GM19023 (cell line): ENCODE data around the gene C2CD2.
"Not testable (repeated sequence)": the region's sequence is repeated elsewhere in the genome, so short reads cannot be mapped to it uniquely, and the experiment has no call there.

Experiments
- ATAC-seq: cut with Tn5 transposase; IDR thresholded peaks from one replicate; pipeline ENCODE4 v1.9.1; 2021; ENCODE audit warnings: mild to moderate bottlenecking, moderate library complexity; ENCODE audit not compliant: unreplicated experiment

C2CD2 gene

DNA sequence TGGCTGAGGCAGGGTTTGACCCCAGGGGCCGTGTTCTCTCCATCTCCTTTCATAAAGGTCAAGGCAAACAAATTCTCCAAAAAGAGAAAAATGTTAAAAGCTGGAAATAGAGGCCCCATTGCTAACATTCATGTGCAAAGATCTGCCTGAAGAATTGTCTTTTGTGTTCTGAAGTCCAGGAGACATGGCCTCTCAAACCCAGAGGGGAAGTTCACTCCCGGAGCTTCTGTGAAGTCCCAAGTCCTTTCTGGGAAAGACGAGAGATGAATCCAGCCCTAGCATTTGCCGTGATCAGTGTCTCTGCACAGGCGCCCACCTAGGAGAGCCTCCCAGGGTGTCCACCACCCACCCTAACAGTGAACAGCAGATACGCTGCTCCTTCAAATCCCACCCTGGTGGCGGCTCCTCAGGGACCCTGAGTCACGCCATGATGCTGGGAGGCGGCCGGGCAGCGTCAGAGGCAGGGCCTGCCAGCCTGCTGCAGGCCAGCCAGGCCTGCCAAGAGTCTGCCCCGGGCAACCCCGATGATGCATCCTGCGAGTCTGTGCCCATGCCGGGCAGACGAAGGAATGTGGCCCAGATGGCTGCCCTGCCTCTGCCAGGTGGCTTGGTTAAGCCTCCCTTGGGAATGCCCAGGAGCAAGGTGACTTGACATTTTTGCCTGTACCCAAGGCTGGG, 5.2 kb upstream of the C2CD2 start:
- ATAC-seq = no peak

DNA sequence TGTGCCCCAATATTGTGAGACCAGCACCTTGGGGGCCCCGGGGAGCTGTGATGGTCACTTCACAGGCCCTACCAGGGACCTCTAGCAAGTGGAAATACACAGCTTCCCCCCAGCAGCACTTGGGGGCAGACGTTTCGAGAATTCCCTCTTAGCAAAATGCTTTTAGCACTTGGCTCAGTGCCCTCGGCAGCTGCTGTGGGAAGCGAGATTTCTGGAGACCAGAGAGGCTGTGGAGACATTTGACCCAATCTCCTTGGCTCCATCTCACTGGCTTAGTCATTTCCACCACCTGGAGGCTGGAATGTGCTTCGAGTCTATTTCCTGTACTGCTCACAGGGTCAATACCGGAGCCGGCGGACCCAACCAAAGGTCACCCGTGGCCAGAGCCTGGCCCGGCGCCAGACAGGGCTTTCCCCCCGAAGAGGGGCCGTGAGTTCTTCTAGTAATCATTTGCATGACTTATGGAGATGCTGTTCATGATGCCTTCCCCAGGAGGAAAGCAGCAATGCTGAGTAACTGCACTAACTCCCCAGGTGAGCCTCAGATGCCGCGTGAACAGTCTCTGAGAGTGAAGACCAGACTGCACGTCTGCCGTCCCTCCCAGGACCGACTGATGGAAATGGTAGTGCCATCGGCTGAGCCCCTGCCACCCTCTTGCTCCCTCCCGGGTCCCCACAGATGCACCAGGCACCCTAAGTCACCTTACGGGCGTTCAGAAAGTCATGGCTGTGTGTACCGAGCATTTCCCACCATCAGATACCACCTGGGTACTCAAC, 4.4 kb upstream of the C2CD2 start:
- no peak for ATAC-seq

DNA sequence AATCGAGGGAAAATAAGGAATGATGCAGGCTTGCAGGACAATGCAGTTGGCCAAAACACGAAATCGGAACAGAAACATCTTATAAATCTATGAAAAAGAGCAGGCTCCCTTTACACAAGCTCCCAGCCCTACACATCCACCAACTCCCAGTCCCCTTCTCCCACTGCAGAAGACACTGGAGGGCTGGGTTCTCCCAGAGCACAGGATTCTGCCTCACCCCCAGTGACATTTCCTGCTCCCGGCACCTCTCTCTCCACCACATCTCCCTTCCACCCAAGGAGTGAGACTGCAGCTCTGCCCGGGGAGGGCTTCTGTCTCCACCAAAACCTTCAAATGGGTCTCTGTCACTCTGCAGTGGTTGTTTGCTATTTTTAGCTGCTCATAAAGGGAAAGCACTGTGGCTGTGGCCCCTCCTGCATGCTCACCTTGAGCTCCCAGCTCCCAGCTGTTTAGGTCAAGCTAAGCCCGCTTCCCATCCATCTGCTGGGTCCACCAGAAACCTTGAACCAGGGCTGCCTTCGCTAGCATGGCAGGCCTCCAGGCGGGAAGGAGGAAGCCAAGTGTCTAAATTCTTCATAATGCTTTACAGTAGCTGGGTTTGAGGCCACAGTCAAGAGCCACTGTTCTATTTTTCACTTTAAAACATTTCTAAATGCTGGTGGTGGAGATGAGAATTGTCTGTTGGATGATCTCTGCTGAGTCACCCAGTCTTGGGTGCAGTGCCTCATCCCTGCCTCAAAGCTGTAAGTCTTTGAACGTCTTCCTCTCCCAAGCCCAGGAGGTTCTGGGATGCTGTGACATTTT, 3.3 kb upstream of the C2CD2 start:
- ATAC-seq = no peak

DNA sequence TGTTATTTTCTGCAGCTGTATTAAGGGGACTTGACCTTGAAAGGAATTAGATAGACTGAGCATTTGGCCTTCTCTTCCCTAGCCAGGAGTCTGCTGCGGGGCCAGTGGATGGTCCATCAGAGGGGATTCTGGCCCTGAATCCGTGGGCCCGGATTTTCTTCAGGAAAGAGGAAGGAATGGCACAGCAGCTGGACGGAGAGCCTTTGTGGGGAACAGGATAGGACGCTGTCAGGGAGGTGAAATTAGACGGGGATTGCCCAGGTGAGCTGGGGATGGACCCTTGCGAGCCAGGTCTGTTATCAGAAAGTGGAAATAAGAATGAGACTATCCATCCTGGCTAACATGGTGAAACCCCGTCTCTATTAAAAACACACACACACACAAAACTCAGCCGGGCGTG, 1.7 kb upstream of the C2CD2 start:
- no peak for ATAC-seq

DNA sequence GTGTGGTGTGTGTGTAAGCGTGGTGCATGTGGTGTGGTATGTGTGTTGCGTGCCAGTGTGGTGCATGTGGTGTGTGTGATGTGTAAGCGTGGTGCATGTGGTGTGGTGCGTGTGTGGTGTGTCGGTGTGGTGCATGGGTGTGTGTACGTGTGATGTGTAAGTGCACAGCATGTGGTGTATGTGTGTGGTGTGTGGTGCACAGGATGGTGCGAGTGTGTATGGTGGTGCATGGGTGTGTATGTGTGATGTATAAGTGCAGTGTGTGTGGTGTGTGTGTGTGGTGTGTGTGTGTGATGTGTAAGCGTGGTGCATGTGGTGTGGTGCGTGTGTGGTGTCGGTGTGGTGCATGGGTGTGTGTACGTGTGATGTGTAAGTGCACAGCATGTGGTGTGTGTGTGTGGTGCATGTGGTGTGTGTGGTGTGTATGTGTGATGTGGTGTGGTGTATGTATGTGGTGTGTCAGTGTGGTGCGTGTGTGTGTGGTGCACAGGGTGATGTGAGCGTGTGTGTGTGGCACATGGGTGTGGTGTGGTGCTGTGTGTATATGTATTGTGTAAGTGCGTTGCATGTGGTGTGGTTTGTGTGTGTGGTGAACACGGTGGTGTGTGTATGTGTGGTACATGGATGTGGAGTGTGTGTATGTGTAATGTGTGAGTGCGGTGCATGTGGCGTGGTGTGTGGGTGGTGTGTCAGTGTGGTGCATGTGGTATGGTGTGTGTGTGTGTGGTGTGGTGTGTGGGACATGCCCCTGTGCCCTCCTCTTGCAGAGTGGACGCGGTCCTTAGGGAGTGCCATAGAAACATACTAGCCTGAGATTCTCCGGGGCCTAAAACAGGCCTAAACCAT, 1.1 kb upstream of the C2CD2 start:
- ATAC-seq = no peak

DNA sequence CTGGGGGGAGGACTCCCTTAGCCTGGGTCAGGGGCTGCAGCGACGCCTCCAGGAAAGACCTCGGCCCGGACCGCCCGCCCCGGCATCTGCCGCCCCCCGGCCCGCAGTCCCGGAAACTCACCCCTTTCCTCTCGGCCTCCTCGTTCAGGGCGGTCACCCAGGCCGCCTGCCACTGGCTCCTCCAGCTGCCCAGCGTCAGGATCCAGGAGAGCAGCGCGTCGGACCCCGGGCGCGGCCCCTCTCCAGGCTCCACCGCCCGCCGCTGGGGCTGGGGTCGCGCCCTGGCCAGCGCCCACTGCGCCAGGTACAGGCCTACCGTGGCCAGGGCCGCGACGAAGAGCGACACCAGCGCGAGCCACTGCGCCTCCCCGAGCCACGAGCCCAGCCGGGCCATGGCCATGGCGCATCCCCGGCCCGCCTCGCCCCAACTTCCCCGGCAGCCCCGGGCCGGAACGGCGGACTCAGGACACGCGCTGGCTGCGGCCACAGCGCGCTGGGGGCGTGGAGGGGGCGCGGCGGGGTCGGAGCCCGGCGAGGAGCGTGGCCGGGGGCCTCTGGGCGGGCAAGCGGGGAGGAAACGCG, 478 bp downstream of the C2CD2 start:
- ATAC-seq = no peak

DNA sequence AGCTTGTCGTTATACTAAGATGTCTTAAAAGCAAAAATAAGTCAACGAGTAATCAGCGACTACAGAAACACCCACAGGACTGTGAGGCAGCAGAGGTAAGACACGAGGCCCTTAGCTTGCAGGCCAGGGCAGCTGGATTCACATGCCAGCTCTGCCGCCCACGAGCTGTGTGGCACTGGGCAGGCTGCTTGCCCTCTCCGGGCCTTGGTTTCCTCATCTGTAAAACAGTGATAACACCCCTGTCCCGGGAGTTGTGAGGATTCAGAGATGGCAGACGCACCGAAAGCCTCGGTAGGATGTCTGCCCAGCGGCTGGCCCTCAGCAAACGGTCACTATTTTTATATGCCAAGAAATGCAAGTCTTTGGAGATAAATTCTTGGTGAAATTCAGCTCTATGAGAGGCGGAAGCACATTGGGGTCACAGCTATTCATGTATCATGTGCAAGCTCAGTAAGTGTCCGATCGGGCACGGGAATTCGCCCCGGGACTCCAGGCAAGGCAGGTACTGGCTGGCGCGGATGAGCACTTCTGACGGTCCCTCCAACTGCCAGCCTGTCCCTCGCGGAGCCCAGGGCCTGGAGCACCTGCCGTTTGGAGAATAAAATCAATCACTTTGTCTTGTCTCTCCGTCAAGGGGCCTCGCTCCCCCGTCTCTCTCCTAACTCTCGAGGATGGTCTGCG, 1.1 kb downstream of the C2CD2 start:
- ATAC-seq = no peak

DNA sequence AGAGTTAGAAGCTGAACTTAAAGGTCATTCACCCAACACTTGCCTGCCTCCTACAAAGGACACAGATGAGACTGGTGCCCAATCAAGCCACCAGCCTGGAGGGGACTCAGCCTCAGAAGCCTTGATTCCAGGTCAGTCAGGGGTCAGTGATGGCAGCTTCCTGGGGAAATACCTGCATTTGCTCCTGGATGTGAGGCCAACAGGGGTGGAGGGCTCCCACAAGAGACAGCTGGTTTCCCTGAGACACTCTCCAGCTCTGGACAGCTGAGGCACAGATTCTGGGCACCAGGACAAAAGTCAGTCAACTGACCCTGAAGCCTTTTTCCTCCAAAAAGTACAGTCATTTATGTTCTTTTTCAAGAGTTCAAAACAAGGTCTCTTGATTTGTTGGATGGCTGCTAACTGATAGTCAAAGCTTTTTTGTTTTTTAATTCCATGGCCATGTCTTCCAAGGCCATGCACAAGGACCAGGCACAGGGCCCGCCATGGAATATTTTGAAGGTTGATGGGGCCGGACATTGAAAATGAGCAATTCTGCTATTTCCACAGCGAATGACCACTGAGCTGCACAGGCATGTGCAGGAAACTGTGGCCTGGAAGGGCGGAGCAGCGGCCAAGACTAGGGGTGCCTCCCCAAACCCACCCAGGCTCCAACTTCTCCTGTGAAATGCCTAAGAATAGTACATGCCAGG, 1.8 kb downstream of the C2CD2 start:
- ATAC-seq = no peak

DNA sequence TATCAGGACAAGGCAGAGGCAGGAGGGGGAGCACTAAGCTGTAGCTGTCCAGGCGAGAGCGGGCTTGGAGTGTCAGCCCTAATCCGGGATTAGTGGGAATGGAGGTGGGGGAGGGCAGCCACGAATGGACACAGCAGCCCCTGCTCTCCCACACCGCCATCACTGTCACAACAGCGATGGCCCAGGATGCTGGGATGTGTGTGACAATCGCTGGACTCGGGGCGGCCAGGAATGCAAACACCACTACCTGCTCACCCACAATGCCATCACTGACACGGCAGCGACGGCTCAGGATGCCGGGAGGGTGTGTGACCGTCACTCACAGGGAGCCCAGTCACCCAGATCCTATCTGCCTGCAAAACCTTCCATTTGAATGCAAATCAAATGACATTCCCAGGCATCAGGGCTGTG, 2.9 kb downstream of the C2CD2 start:
- ATAC-seq = no peak

DNA sequence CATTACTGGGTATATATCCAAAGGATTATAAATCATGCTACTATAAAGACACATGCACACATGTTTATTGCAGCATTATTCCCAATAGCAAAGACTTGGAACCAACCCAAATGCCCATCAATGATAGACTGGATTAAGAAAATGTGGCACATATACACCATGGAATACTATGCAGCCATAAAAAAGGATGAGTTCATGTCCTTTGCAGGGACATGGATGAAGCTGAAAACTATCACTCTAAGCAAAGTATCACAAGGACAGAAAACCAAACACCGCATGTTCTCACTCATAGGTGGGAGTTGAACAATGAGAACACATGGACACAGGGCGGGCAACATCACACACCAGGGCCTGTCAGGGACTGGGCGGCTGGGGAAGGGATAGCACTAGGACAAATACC, 4.2 kb downstream of the C2CD2 start:
- not testable (repeated sequence) for ATAC-seq

DNA sequence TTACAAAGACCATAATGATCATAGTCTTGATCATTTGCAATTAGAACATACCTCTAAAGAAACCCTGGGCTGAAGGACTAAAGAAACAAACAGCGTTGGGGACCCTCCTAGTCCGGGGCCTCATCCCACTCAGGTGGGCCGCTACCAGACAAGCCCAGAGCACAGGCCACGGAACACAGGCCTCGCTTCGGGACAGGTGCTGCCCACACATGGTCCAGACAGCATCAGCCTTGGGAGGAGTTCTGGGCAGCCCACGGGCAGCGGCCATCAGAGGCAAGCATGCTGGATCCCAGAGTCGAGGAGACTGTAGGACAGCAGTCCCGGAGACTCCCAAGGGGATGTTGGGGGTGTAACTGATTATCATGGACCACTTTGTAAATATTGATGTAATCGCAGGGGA, 4.9 kb downstream of the C2CD2 start:
- ATAC-seq = no peak

DNA sequence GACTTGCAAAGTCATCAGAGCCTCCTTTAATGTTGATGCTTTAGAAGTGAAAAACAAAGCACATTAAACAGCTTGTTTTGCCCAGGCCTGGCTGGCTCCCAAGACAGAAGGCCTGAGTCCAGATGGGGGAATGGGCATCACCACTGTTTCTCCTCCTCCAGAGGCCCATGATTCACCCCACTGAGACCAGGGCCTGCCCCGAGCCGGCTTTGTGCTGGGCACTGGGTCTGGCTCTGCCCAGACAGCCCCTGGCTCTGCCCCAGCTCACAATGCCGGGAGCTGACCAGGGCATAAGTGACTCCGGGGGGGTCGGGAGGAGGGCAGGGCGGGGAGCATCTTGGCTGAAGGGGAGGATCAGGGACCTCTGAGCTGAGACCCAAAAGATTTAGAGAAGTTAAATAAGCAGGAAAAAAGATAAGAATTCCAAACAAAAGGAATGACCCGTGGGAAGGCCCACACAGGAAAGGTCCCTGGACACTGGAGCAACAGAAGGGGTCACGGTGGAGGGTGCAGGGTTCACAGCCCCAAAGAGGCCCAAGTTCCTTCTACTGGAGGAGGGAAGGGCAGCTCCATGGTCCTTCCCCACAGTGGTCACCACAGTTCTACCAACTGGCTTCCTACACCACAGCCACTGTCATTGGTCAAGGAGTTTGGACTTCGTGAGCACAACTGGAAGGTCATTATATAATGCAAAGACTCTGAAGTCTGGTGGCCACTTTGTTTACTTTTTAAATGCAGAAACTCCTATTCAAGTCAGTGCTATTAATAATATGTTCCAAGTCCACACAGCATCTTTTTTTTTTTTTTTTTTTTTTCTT, 5.5 kb downstream of the C2CD2 start:
- ATAC-seq = no peak

DNA sequence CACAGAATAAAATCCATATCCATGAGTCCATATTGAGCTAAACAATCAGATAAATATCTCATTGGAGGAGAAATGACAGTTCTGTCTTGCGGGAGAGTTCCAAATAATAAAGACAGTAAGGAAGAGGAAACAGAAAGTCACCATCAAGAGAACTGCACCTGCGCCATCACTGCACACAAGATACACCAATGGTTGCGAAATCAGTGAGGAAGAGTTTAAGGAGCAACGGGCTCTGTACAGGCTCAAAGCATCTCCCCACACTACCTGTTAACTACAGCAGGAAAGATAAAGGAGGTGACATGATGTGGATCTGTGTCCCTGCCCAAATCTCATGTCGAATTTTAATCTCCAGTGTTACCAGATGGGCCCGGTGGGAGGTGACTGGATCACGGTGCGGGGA, 7.8 kb downstream of the C2CD2 start:
- no peak for ATAC-seq

DNA sequence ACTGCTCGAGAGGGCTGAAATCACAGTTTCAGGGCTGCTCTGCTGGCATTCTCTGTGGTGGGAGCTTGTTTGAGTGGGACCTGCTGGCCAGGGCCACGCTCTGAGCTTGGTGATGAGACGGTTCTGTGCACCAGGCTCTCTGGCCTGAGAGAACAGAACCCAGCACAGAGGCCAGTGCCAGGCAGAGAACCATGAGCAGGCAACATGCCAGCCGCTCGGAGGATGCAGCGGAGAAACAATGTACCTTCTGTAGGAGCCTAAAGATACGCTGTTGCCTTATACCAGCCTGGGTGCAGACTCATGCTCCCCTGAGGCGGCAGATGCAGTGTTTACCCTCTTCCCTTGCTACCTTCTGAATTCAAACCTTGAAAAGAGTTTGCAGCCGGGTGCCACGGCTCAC, 10.0 kb downstream of the C2CD2 start:
- ATAC-seq = no peak

DNA sequence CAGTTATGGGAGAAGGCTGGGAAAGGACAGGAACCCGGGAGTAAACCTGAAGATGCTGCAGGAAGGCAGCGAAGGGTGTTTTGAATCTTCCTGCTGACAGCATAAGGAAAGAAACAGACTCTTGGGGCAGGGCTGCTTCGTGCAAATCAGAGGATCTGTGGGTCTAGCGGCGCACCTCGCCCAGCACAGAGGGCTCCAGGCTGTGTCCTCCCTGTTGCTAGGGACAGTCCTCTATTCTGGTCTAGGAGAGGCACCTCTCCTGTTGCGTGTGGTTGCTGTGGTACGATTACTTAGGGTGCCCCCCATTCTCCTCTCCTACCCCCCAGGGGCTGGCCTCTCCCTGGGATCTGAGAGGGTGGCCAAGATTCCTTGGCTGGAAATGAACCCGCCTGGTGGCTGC, 11.4 kb downstream of the C2CD2 start:
- no peak for ATAC-seq

DNA sequence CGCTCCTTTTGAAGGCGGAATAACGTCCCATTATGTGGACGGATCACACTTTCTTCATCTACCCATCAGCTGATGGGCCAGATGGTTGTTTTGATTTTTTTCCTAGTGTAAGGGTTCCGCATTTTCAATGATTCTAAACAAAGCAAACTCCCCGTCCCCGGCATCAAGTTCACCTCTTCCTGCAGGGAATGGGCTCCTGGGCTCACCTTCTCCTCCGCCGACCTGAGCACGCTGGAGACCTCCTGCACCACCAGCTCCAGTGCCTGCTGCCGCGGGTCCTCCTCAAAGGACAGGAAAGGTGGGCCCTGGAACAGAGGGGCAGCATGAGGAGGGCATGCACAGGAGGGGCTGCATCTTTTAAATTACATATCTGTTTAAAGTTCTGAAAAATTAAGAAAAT, 11.9 kb downstream of the C2CD2 start:
- no peak for ATAC-seq

DNA sequence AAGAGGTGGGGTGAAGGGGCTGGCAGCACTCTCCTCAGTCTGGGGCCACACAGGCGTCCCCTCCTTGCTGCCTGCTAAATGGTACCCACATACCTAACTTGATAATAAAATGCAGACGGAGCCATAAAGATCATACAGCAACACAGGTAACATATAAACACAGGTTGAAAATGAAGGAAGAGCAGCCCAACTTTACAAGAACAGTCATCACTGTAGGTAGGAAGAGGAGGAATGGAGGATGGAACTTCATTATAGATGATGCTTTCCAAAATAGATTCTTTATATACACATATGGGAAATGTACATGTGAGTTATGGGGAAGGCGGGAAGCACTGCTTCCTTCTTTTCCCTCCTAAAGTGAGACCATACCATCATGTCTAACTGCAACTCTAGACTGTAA, 13.4 kb downstream of the C2CD2 start:
- no peak for ATAC-seq

DNA sequence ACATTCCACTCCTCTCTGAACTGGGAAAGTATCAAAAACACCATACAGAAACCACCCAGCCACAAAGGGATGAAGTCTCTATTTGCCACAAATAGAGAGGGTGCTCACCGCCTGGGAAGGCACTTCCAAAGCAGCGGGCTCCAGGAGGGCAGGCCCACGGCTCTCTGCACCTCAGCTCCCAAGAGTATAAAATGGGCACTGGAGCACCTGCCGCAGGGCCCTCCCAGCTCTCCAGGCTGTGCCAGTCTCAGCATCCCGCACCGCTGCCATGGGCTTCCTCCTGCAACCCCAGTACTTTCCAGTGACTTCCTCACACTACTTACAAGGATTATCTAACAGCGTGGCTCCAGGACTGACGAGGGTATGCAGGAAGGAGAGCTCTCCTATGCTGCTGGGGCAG, 14.4 kb downstream of the C2CD2 start:
- ATAC-seq = no peak
